Chondrocyte (in vitro differentiated cells): Measurements from ENCODE around the gene DRAM2. TPM values are rescaled to one million over a fixed set of nuclear protein-coding genes. Genes with fewer than 3 reads are reported as not detected.

Experiments
- DNase-seq: peaks from one replicate; pipeline ENCODE4 v3.0.0; 2021; ENCODE audit warnings: mixed read lengths, low spot score
- H3K27ac Mint-ChIP-seq: one replicate; pipeline ENCODE4 v1.8.0; 2021; ENCODE audit warnings: mild to moderate bottlenecking, moderate library complexity, mixed read lengths; ENCODE audit not compliant: unreplicated experiment
- H3K27me3 Mint-ChIP-seq: 2 replicates; pipeline ENCODE4 v1.8.0; 2021; ENCODE audit warnings: low read depth, mixed read lengths
- H3K36me3 Mint-ChIP-seq: 2 replicates; pipeline ENCODE4 v1.8.0; 2021; ENCODE audit warnings: low read depth, mixed read lengths
- H3K4me1 Mint-ChIP-seq: 2 replicates; pipeline ENCODE4 v1.8.0; 2021; ENCODE audit warnings: low read depth, mild to moderate bottlenecking, mixed read lengths
- H3K4me3 Mint-ChIP-seq: one replicate; pipeline ENCODE4 v1.8.0; 2021; ENCODE audit warnings: mild to moderate bottlenecking, moderate library complexity, mixed read lengths; ENCODE audit not compliant: unreplicated experiment
- H3K9me3 Mint-ChIP-seq: 2 replicates; pipeline ENCODE4 v1.8.0; 2021; ENCODE audit warnings: low read depth, mixed read lengths
- total RNA-seq: library from RNA; stranded (reverse); gene quantifications from 3 replicates; pipeline ENCODE4 v1.2.1, GENCODE V29; 2021
- TF ChIP-seq, protein P1 (sequence below): fragments of 200-600 bp; sonication (generic); IDR thresholded peaks from 2 replicates; pipeline ENCODE4 v1.5.0; 2021; ENCODE audit warnings: antibody characterized with exemption, mild to moderate bottlenecking, moderate library complexity

DRAM2 gene
- total RNA-seq, 1 donor from 2014 or later: 26.0 TPM

DNA sequence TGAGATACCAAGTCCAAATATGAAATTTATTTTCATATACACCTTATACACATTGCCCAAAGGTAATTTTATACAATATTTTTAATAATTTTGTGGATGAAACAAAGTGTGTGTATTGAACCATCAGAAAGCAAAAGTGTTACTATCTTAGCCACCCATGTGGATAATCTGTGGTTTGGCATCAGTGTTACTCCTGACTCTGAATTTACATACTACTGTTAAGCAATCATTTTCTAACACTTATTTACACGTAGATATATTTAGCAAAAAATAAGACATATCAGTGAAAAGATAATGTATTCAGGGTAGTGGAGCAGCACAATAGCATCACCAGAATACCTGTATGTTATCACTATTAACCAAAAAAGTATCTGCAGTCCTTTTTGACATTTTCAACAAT, 36.8 kb upstream of the DRAM2 start:
- no peak overlapping the region for H3K4me3 Mint-ChIP-seq
- no peaks in the 10 kb centered on the region for H3K9me3 Mint-ChIP-seq
- TF ChIP-seq, protein P1, sequence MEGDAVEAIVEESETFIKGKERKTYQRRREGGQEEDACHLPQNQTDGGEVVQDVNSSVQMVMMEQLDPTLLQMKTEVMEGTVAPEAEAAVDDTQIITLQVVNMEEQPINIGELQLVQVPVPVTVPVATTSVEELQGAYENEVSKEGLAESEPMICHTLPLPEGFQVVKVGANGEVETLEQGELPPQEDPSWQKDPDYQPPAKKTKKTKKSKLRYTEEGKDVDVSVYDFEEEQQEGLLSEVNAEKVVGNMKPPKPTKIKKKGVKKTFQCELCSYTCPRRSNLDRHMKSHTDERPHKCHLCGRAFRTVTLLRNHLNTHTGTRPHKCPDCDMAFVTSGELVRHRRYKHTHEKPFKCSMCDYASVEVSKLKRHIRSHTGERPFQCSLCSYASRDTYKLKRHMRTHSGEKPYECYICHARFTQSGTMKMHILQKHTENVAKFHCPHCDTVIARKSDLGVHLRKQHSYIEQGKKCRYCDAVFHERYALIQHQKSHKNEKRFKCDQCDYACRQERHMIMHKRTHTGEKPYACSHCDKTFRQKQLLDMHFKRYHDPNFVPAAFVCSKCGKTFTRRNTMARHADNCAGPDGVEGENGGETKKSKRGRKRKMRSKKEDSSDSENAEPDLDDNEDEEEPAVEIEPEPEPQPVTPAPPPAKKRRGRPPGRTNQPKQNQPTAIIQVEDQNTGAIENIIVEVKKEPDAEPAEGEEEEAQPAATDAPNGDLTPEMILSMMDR: no peak
- H3K4me1 Mint-ChIP-seq: no peaks in the 10 kb centered on the region
- H3K36me3 Mint-ChIP-seq: peaks cover 15% of the 10 kb centered on the region
- H3K27me3 Mint-ChIP-seq: no peaks in the 10 kb centered on the region
- no peak for DNase-seq
- no peak overlapping the region for H3K27ac Mint-ChIP-seq

DNA sequence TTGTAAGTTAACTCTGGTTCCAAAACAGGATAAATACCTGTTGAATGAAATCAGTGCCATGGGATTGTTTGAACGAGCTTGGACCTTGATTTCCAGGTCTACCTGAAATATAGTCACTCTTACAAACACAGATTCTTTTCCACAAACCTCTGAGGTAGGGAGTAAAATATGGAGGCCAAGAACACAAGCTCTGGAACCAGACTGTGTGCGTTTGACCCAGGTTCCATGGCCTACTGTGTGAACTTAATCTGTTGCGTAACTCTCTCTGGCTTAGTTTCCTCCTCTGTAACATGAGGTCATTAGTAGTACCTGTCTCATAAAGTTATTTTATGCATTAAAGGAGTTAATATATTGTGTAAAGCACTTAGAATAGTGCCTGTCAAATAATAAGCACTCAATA, 35.5 kb upstream of the DRAM2 start:
- TF ChIP-seq, protein P1: no peak
- Mint-ChIP-seq H3K9me3 (no peaks in the 10 kb centered on the region), H3K27ac (no peak overlapping the region), H3K36me3 (peaks cover 14% of the 10 kb centered on the region), H3K27me3 (no peaks in the 10 kb centered on the region), H3K4me1 (no peaks in the 10 kb centered on the region), H3K4me3 (no peak overlapping the region)
- no peak for DNase-seq

DNA sequence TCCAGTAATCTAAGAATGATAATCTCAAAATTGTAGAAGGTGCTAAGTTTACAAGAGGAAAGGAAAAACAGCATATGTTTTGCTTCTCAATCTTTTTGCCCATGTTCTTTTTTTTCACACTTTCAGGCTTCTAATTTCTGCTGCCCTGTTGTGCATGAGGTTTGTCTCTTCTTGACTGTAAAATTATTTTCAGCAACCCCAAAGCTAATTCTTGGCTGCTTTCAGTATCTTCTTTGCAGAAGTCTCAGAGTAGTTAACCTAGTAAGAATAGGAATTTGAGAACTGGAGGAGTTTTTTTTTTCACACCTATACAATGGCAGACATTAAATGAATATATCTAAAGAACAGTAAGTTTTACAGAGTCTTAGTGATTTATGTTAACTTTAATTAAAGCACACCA, 34.2 kb upstream of the DRAM2 start:
- H3K4me3 Mint-ChIP-seq: no peak overlapping the region
- H3K4me1 Mint-ChIP-seq: no peaks in the 10 kb centered on the region
- TF ChIP-seq, protein P1: no peak
- H3K27ac Mint-ChIP-seq: no peak overlapping the region
- no peak for DNase-seq
- no peaks in the 10 kb centered on the region for H3K9me3 Mint-ChIP-seq
- no peaks in the 10 kb centered on the region for H3K27me3 Mint-ChIP-seq
- peaks cover 14% of the 10 kb centered on the region for H3K36me3 Mint-ChIP-seq

DNA sequence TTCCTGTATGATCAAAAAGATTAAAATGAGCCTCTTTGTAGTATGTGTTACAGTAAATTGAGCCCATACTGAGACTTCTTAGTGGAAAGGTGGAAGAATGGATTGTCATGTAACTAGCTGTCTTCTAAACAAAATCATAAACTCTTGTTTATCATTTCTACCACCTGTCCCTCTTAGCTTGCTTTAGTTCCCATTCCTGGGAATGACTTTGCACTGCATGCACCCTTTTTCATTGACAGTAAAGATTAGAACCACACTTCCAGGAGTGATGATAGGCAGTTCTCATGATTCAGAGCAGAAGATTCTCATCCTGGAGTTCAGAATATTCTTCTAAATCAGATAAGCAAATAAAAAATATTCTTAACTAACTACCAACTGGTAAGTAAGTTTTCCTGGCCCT, 32.6 kb upstream of the DRAM2 start:
- Mint-ChIP-seq H3K4me3 (no peak overlapping the region), H3K9me3 (no peaks in the 10 kb centered on the region), H3K36me3 (peaks cover 10% of the 10 kb centered on the region), H3K4me1 (peaks cover 4% of the 10 kb centered on the region), H3K27me3 (no peaks in the 10 kb centered on the region), H3K27ac (no peak overlapping the region)
- TF ChIP-seq, protein P1: no peak
- no peak for DNase-seq

DNA sequence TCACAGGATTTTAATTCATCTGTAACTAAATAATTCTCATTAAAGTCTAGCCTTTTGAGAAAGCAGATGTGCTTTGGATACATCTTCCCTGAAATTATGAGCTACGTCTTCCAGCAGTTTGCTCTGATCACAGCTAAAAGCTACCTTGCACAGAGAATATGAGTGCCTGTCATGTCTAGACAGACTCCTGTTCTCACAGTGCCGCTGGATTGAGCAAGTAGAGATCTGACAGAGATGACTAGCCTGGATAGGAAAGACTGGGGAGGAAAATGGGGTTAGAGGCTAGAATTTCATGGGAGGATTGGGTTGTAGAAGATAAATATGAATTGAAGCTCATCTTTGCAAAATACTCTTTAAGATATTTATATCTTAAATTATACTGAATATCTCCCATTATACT, 24.3 kb upstream of the DRAM2 start:
- H3K9me3 Mint-ChIP-seq: no peaks in the 10 kb centered on the region
- H3K27me3 Mint-ChIP-seq: no peaks in the 10 kb centered on the region
- H3K4me1 Mint-ChIP-seq: peaks cover 4% of the 10 kb centered on the region
- TF ChIP-seq, protein P1: no peak
- no peak overlapping the region for H3K4me3 Mint-ChIP-seq
- no peak overlapping the region for H3K27ac Mint-ChIP-seq
- H3K36me3 Mint-ChIP-seq: peaks cover 9% of the 10 kb centered on the region
- DNase-seq: no peak
